H9 (cell line): Measurements from ENCODE around the gene TNFSF8. TPM values are rescaled to one million over a fixed set of nuclear protein-coding genes. Genes with fewer than 3 reads are reported as not detected.

ENCODE experiments used
- DNase-seq: peaks from one replicate; pipeline ENCODE4 v3.0.0-alpha.2; 2017
- H2AFZ ChIP-seq: one replicate; pipeline ENCODE4 v1.6.1; 2013; ENCODE audit warnings: mild to moderate bottlenecking, low read length, control low read depth, moderate library complexity
- H2AK5ac ChIP-seq: 2 replicates; pipeline ENCODE4 v1.6.1; 2013; ENCODE audit warnings: low read length, control low read depth, mixed read lengths; ENCODE audit not compliant: insufficient read length
- H2BK120ac ChIP-seq: one replicate; pipeline ENCODE4 v1.6.1; 2013; ENCODE audit warnings: low read depth, mild to moderate bottlenecking, low read length, control low read depth, inconsistent platforms; ENCODE audit not compliant: poor library complexity, severe bottlenecking
- H2BK12ac ChIP-seq: 2 replicates; pipeline ENCODE4 v1.6.1; 2013; ENCODE audit warnings: low read length, control low read depth, mixed read lengths, low read depth; ENCODE audit not compliant: insufficient read length
- H2BK15ac ChIP-seq: 2 replicates; pipeline ENCODE4 v1.6.1; 2013; ENCODE audit warnings: low read depth, low read length, control low read depth
- H2BK20ac ChIP-seq: one replicate; pipeline ENCODE4 v1.6.1; 2013; ENCODE audit warnings: low read depth, mild to moderate bottlenecking, low read length, control low read depth, inconsistent platforms; ENCODE audit not compliant: poor library complexity, severe bottlenecking
- H2BK5ac ChIP-seq: 2 replicates; pipeline ENCODE4 v1.6.1; 2013; ENCODE audit warnings: low read length, control low read depth, mixed read lengths; ENCODE audit not compliant: insufficient read length
- H3K14ac ChIP-seq: 2 replicates; pipeline ENCODE4 v1.6.1; 2013; ENCODE audit warnings: low read length, control low read depth; ENCODE audit not compliant: insufficient read depth
- H3K18ac ChIP-seq: 2 replicates; pipeline ENCODE4 v1.6.1; 2013; ENCODE audit warnings: low read depth, mild to moderate bottlenecking, mixed read lengths, low read length, control low read depth; ENCODE audit not compliant: insufficient read length
- H3K23ac ChIP-seq: 2 replicates; pipeline ENCODE4 v1.6.1; 2013; ENCODE audit warnings: low read length, control low read depth, mixed read lengths, low read depth; ENCODE audit not compliant: insufficient read length
- H3K23me2 ChIP-seq: 2 replicates; pipeline ENCODE4 v1.6.1; 2013; ENCODE audit warnings: low read depth, mild to moderate bottlenecking, mixed read lengths, low read length, control low read depth; ENCODE audit not compliant: insufficient read length, poor library complexity, severe bottlenecking
- H3K27ac ChIP-seq: 2 replicates; pipeline ENCODE4 v1.5.1; 2013; ENCODE audit warnings: low read length, control low read depth, mixed read lengths, low read depth; ENCODE audit not compliant: insufficient read length
- H3K27me3 ChIP-seq: 2 replicates; pipeline ENCODE4 v1.6.1; 2013; ENCODE audit warnings: low read length, control low read depth, inconsistent platforms; ENCODE audit not compliant: insufficient read depth
- H3K4ac ChIP-seq: 2 replicates; pipeline ENCODE4 v1.6.1; 2013; ENCODE audit warnings: low read depth, mild to moderate bottlenecking, control low read depth, inconsistent platforms, low read length, moderate library complexity
- H3K4me1 ChIP-seq: 2 replicates; pipeline ENCODE4 v1.6.1; 2013; ENCODE audit warnings: low read length, control low read depth, inconsistent platforms; ENCODE audit not compliant: insufficient read depth
- H3K4me2 ChIP-seq: 2 replicates; pipeline ENCODE4 v1.6.1; 2013; ENCODE audit warnings: low read length, control low read depth, mixed read lengths; ENCODE audit not compliant: insufficient read length, insufficient read depth
- H3K56ac ChIP-seq: 2 replicates; pipeline ENCODE4 v1.6.1; 2013; ENCODE audit warnings: low read depth, mild to moderate bottlenecking, mixed read lengths, low read length, control low read depth; ENCODE audit not compliant: insufficient read length
- H3K79me1 ChIP-seq: 2 replicates; pipeline ENCODE4 v1.6.1; 2013; ENCODE audit warnings: low read depth, mild to moderate bottlenecking, moderate library complexity, low read length, control low read depth, inconsistent platforms; ENCODE audit not compliant: insufficient read depth, poor library complexity, severe bottlenecking
- H3K79me2 ChIP-seq: 2 replicates; pipeline ENCODE4 v1.6.1; 2013; ENCODE audit warnings: low read length, control low read depth, inconsistent platforms; ENCODE audit not compliant: insufficient read depth
- H3K9ac ChIP-seq: 2 replicates; pipeline ENCODE4 v1.6.1; 2013; ENCODE audit warnings: low read length, control low read depth, mixed read lengths; ENCODE audit not compliant: insufficient read length; ENCODE audit errors: extremely low read depth
- H3K9me3 ChIP-seq: one replicate; pipeline ENCODE4 v1.6.1; 2013; ENCODE audit warnings: low read depth, low read length, inconsistent platforms; ENCODE audit not compliant: control insufficient read depth
- H3T11ph ChIP-seq: one replicate; pipeline ENCODE4 v1.6.1; 2013; ENCODE audit warnings: mild to moderate bottlenecking, low read length, control low read depth, inconsistent platforms
- H4K20me1 ChIP-seq: one replicate; pipeline ENCODE4 v1.6.1; 2013; ENCODE audit not compliant: control insufficient read depth, insufficient read length, insufficient read depth
- H4K5ac ChIP-seq: 2 replicates; pipeline ENCODE4 v1.6.1; 2013; ENCODE audit warnings: low read depth, mild to moderate bottlenecking, mixed read lengths, low read length, control low read depth; ENCODE audit not compliant: insufficient read length
- H4K8ac ChIP-seq: replicated peaks from 2 replicates; pipeline ENCODE4 v1.6.1; 2013; ENCODE audit warnings: low read length, control low read depth, mixed read lengths, low read depth; ENCODE audit not compliant: insufficient read length
- H4K91ac ChIP-seq: 2 replicates; pipeline ENCODE4 v1.6.1; 2013; ENCODE audit warnings: low read depth, mild to moderate bottlenecking, moderate library complexity, mixed read lengths, low read length, control low read depth; ENCODE audit not compliant: insufficient read length
- H3K27ac Mint-ChIP-seq, 3 experiments: 2 replicates in 2 of 3; 3 replicates in 1 of 3; pipeline ENCODE4 v1.8.0; 2020 to 2021; ENCODE audit warnings: mixed read lengths in 3 of 3, mild to moderate bottlenecking in 1 of 3, moderate library complexity in 1 of 3
- H3K27me3 Mint-ChIP-seq: 2 replicates; pipeline ENCODE4 v1.8.0; 2021; ENCODE audit warnings: low read depth, mild to moderate bottlenecking, moderate library complexity, mixed read lengths
- H3K36me3 Mint-ChIP-seq, 3 experiments: 2 replicates in 2 of 3; 3 replicates in 1 of 3; pipeline ENCODE4 v1.8.0; 2020 to 2021; ENCODE audit warnings: low read depth in 3 of 3, mixed read lengths in 3 of 3; ENCODE audit not compliant: insufficient read depth in 1 of 3
- H3K4me1 Mint-ChIP-seq, 2 experiments: 2 replicates each; pipeline ENCODE4 v1.8.0; 2020; ENCODE audit warnings: mixed read lengths in 2 of 2
- H3K4me3 Mint-ChIP-seq, 2 experiments: 2 replicates in 1 of 2; 3 replicates in 1 of 2; pipeline ENCODE4 v1.8.0; 2020 to 2021; ENCODE audit warnings: mild to moderate bottlenecking in 2 of 2, mixed read lengths in 2 of 2, moderate library complexity in 1 of 2
- H3K9me3 Mint-ChIP-seq, 2 experiments: 2 replicates in 1 of 2; 3 replicates in 1 of 2; pipeline ENCODE4 v1.8.0; 2020; ENCODE audit warnings: mild to moderate bottlenecking in 2 of 2, mixed read lengths in 2 of 2, moderate library complexity in 1 of 2
- total RNA-seq: library from RNA; stranded (reverse); gene quantifications from 2 replicates; pipeline ENCODE4 v1.2.1, GENCODE V29; 2021
- TF ChIP-seq, protein P1 (sequence below): fragments of 200-600 bp; sonication (generic); conservative IDR thresholded peaks from 3 replicates; pipeline ENCODE4 v1.8.0; 2021; ENCODE audit warnings: antibody characterized with exemption, mild to moderate bottlenecking

TNFSF8 gene
- total RNA-seq, 1 experiment from 2014 or later = not detected

GRCh38 chr9:114895521-114895991 lies 34.8 kb downstream of the TNFSF8 start:
- no peak overlapping the region for H3K4me3 Mint-ChIP-seq
- Histone ChIP-seq H2BK12ac (no peak overlapping the region), H3K9ac (no peak overlapping the region)

More at GRCh38 chr9:114895521-114895991, 34.8 kb downstream of the TNFSF8 start:
- Histone ChIP-seq H3K4me1 (peaks cover 8% of the 10 kb centered on the region; the same call in 1 of the 2 replicates), H2BK5ac (no peak overlapping the region), H3K27ac (no peak overlapping the region), H3K14ac (no peak overlapping the region), H2BK120ac (no peak overlapping the region), H3K4ac (no peak overlapping the region), H4K20me1 (no peaks in the 10 kb centered on the region), H3K4me2 (no peak overlapping the region), H3K23ac (no peak overlapping the region), H3K18ac (no peak overlapping the region), H3T11ph (no peak overlapping the region), H3K9me3 (no peaks in the 10 kb centered on the region), H3K79me1 (no peaks in the 10 kb centered on the region), H4K5ac (no peak overlapping the region), H3K56ac (no peak overlapping the region), H4K91ac (no peak overlapping the region), H2BK20ac (no peak overlapping the region), H3K79me2 (no peaks in the 10 kb centered on the region), H4K8ac (no peak overlapping the region), H3K27me3 (no peaks in the 10 kb centered on the region; the same call in 1 of the 2 replicates), H2AFZ (no peak overlapping the region), H2AK5ac (no peak overlapping the region), H3K23me2 (no peaks in the 10 kb centered on the region), H2BK15ac (no peak overlapping the region)
- Mint-ChIP-seq H3K4me1 (peaks cover 4 to 14% of the 10 kb centered on the region in 2 experiments; a peak in 2 of 4 replicates), H3K36me3 (no peaks in the 10 kb centered on the region), H3K27me3 (peaks cover 4% of the 10 kb centered on the region), H3K9me3 (no peaks in the 10 kb centered on the region), H3K27ac (no peak overlapping the region)
- DNase-seq = no peak
- TF ChIP-seq, protein P1, sequence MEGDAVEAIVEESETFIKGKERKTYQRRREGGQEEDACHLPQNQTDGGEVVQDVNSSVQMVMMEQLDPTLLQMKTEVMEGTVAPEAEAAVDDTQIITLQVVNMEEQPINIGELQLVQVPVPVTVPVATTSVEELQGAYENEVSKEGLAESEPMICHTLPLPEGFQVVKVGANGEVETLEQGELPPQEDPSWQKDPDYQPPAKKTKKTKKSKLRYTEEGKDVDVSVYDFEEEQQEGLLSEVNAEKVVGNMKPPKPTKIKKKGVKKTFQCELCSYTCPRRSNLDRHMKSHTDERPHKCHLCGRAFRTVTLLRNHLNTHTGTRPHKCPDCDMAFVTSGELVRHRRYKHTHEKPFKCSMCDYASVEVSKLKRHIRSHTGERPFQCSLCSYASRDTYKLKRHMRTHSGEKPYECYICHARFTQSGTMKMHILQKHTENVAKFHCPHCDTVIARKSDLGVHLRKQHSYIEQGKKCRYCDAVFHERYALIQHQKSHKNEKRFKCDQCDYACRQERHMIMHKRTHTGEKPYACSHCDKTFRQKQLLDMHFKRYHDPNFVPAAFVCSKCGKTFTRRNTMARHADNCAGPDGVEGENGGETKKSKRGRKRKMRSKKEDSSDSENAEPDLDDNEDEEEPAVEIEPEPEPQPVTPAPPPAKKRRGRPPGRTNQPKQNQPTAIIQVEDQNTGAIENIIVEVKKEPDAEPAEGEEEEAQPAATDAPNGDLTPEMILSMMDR = no peak
